ENCODE results near the gene PTPRB.
A peak's percentile ranks its signal among the peaks of the same experiment; 100 is the strongest.

The PTPRB gene

GRCh38 chr12:70641691-70642090 lies 4.5 kb upstream of the PTPRB start:
- DNase-seq = no peak

- no peak for DNase-seq
Observed at GRCh38 chr12:70640901-70641300, 3.7 kb upstream of the PTPRB start.

- no peak for DNase-seq
Observed at GRCh38 chr12:70639535-70639934, 2.3 kb upstream of the PTPRB start.

GRCh38 chr12:70638639-70639360 lies 1.6 kb upstream of the PTPRB start:
- DNase-seq = no peak

- no peak for DNase-seq
Observed at GRCh38 chr12:70635755-70636154, 1.5 kb downstream of the PTPRB start.

- no peak for DNase-seq
Observed at GRCh38 chr12:70628701-70629480, 8.3 kb downstream of the PTPRB start.

- DNase-seq = no peak
Observed at GRCh38 chr12:70627677-70628076, 9.6 kb downstream of the PTPRB start.

- DNase-seq = no peak
Observed at GRCh38 chr12:70626180-70626579, 11.0 kb downstream of the PTPRB start.

- no peak for DNase-seq
Observed at GRCh38 chr12:70619471-70620152, 17.6 kb downstream of the PTPRB start.

- no peak for DNase-seq
Observed at GRCh38 chr12:70618371-70618770, 18.9 kb downstream of the PTPRB start.

GRCh38 chr12:70617450-70617849 lies 19.8 kb downstream of the PTPRB start:
- no peak for DNase-seq

- DNase-seq = no peak
Observed at GRCh38 chr12:70615174-70615866, 21.9 kb downstream of the PTPRB start.

- peak; percentile 57 for DNase-seq
Observed at GRCh38 chr12:70609739-70610491, 27.3 kb downstream of the PTPRB start.

- DNase-seq = no peak
Observed at GRCh38 chr12:70609203-70609602, 28.0 kb downstream of the PTPRB start.

- DNase-seq = no peak
Observed at GRCh38 chr12:70608184-70608583, 29.0 kb downstream of the PTPRB start.

GRCh38 chr12:70607107-70607506 lies 30.1 kb downstream of the PTPRB start:
- DNase-seq = no peak

- DNase-seq = peak; percentile 14
Observed at GRCh38 chr12:70605976-70606375, 31.3 kb downstream of the PTPRB start.

- no peak for DNase-seq
Observed at GRCh38 chr12:70604662-70605061, 32.6 kb downstream of the PTPRB start.

GRCh38 chr12:70603044-70603443 lies 34.2 kb downstream of the PTPRB start:
- DNase-seq = no peak

GRCh38 chr12:70598467-70599193 lies 38.6 kb downstream of the PTPRB start:
- peak; percentile 46 for DNase-seq

GRCh38 chr12:70592664-70593063 lies 44.6 kb downstream of the PTPRB start:
- DNase-seq = no peak

Data from COR-L47 (cell line).